ENCODE results near the gene NOP53. TPM values are rescaled to one million over a fixed set of nuclear protein-coding genes. Genes with fewer than 3 reads are reported as not detected.
A peak's percentile ranks its signal among the peaks of the same experiment; 100 is the strongest.

Gene NOP53
- total and polyA plus RNA-seq, 9 of the 15 experiments (the other 6 are each of a cell fraction or from before 2014, with no cell fraction given): 6.5 to 274 (median 145) TPM

- Histone ChIP-seq H3K4me3 (no peak overlapping the region), H3K9me3 (replicated peaks; ENCODE audit: control insufficient read depth, insufficient read depth, low read depth, low read length) (no peaks in the 10 kb centered on the region), H3K79me2 (ENCODE audit: control insufficient read depth, insufficient read depth, low read length) (peaks cover 13% of the 10 kb centered on the region), H3K4me1 (replicated peaks in 1 of 2; ENCODE audit: control insufficient read depth in 2 of 2, insufficient read depth in 2 of 2, low read length in 2 of 2) (peaks cover 14 to 37% of the 10 kb centered on the region in 2 experiments), H3K9ac (ENCODE audit: insufficient read depth in 1 of 2, low read depth in 2 of 2, low read length in 2 of 2) (peak overlapping the region in 1 of 2 experiments; percentile 80; a peak in 2 of 4 replicates), H3K4me2 (ENCODE audit: insufficient read depth, low read length) (no peak overlapping the region), H3K27ac (ENCODE audit: extremely low read depth, low read depth, low read length) (no peak overlapping the region), H4K20me1 (replicated peaks; ENCODE audit: control insufficient read depth, insufficient read depth, low read length) (no peaks in the 10 kb centered on the region), H3K36me3 (ENCODE audit: control insufficient read depth, insufficient read depth, low read length) (peaks cover 21% of the 10 kb centered on the region; the same call in 2 of the 3 replicates), H2AFZ (ENCODE audit: low read depth, low read length) (no peak overlapping the region), H3K9me1 (ENCODE audit: control insufficient read depth, insufficient read depth, low read length) (peaks cover 2% of the 10 kb centered on the region), H3K27me3 (ENCODE audit: control insufficient read depth in 2 of 2, insufficient read depth in 2 of 2, low read length in 2 of 2) (no peaks in the 10 kb centered on the region)
- ChIA-PET POLR2A (interaction anchor here (0.6 kb wide), 1 partner anchor 59 kb away, joined by 3 read pairs; the partner anchor contains the start of gene SELENOW), CTCF (ENCODE audit: low intra/inter-chr PET ratio) (no interaction called here)
- WGBS (ENCODE audit: insufficient coverage, low coverage, missing lambda C conversion rate): 62% methylated on average over 15 of the region's 26 CpGs
- TF ChIP-seq SMAD2 (IDR thresholded peaks at IDR 0.05; ENCODE audit: low read depth, low read length) (no peak), RBFOX2 (IDR thresholded peaks at IDR 0.05; ENCODE audit: low read depth, low read length) (peak; percentile 66), GABPA (tag; conservative IDR thresholded peaks at IDR 0.05; ENCODE audit: low read depth) (no peak), POLR2G (IDR thresholded peaks at IDR 0.05; ENCODE audit: low read depth, low read length) (peak; percentile 38; the same call in 1 of the 2 replicates), NCOA6 (IDR thresholded peaks at IDR 0.05) (no peak), ATF2 (CRISPR knock-in tag; IDR thresholded peaks at IDR 0.05) (no peak), PREB (CRISPR knock-in tag; IDR thresholded peaks at IDR 0.05) (no peak), ATF4 (CRISPR knock-in tag; IDR thresholded peaks at IDR 0.05) (no peak), ZBTB33 (CRISPR knock-in tag; IDR thresholded peaks at IDR 0.05) (0 out of 2 replicates have a peak, but pooled peaks have one; percentile 11), XRCC4 (IDR thresholded peaks at IDR 0.05; ENCODE audit: extremely low read depth, insufficient read depth, insufficient read length) (no peak), MNT (conservative IDR thresholded peaks at IDR 0.05) (peak in 1 of 2 experiments; percentile 41; a peak in 1 of 4 replicates), FOS (IDR thresholded peaks at IDR 0.05; ENCODE audit: extremely low read depth, insufficient read length) (no peak), ZNF224 (CRISPR knock-in tag; IDR thresholded peaks at IDR 0.05) (no peak), EGR1 (conservative IDR thresholded peaks at IDR 0.05) (no peak)
- intact Hi-C loops (cut with micrococcal nuclease): no loop called here
- DNase-seq (ENCODE audit: extremely low read depth in 1 of 4, low spot score in 3 of 4) (no peak), ATAC-seq (no peak), FAIRE-seq (no peak)
- BruUV-seq (replicated peaks): no TSS peak
- in situ Hi-C loops (cut with MboI): no loop called here
Measured at GRCh38 chr19:47719047-47719859, 26.1 kb upstream of the NOP53 start.
